ENCODE results near the gene FNTB. TPM values are rescaled to one million over a fixed set of nuclear protein-coding genes. Genes with fewer than 3 reads are reported as not detected.

FNTB gene
- total RNA-seq, 1 experiment from 2014 or later: 12.9 TPM

- DNase-seq (ENCODE audit: low read depth): no peak
- in situ Hi-C loops (cut with HindIII; ENCODE audit: low pct_unique_long_range_greater_than_20kb, low sequenced_read_pairs): no loop called here
Observed at GRCh38 chr14:64971491-64971942, 15.2 kb upstream of the FNTB start.

- in situ Hi-C loops (cut with HindIII; ENCODE audit: low pct_unique_long_range_greater_than_20kb, low sequenced_read_pairs): no loop called here
- no peak for DNase-seq (ENCODE audit: low read depth)
Observed at GRCh38 chr14:64971943-64972791, 14.5 kb upstream of the FNTB start, which contains the start of gene RAB15. Gene RAB15 (minus strand): TSS chr14:64972336. CDS start chr14:64972076, 260 bp downstream.

GRCh38 chr14:64973026-64973442 is 13.7 kb upstream of the FNTB start:
- in situ Hi-C loops (cut with HindIII; ENCODE audit: low pct_unique_long_range_greater_than_20kb, low sequenced_read_pairs): no loop called here
- no peak for DNase-seq (ENCODE audit: low read depth)

GRCh38 chr14:64973826-64974225 is 12.9 kb upstream of the FNTB start:
- no peak for DNase-seq (ENCODE audit: low read depth)
- in situ Hi-C loops (cut with HindIII; ENCODE audit: low pct_unique_long_range_greater_than_20kb, low sequenced_read_pairs): no loop called here

- in situ Hi-C loops (cut with HindIII; ENCODE audit: low pct_unique_long_range_greater_than_20kb, low sequenced_read_pairs): no loop called here
Observed at GRCh38 chr14:64974563-64974962, 12.1 kb upstream of the FNTB start.

GRCh38 chr14:64979336-64980074 is 7.2 kb upstream of the FNTB start:
- no peak for DNase-seq (ENCODE audit: low read depth)
- in situ Hi-C loops (cut with HindIII; ENCODE audit: low pct_unique_long_range_greater_than_20kb, low sequenced_read_pairs): no loop called here

More at GRCh38 chr14:64974563-64974962, 12.1 kb upstream of the FNTB start:
- no peak for DNase-seq (ENCODE audit: low read depth)

- in situ Hi-C loops (cut with HindIII; ENCODE audit: low pct_unique_long_range_greater_than_20kb, low sequenced_read_pairs): no loop called here
- DNase-seq (ENCODE audit: low read depth): peak; percentile 33
Observed at GRCh38 chr14:64983439-64984310, 3.0 kb upstream of the FNTB start.

- in situ Hi-C loops (cut with HindIII; ENCODE audit: low pct_unique_long_range_greater_than_20kb, low sequenced_read_pairs): no loop called here
- DNase-seq (ENCODE audit: low read depth): no peak
Observed at GRCh38 chr14:64987438-64987767, 708 bp downstream of the FNTB start.

GRCh38 chr14:64990296-64990695 is 3.6 kb downstream of the FNTB start:
- in situ Hi-C loops (cut with HindIII; ENCODE audit: low pct_unique_long_range_greater_than_20kb, low sequenced_read_pairs): no loop called here
- no peak for DNase-seq (ENCODE audit: low read depth)

GRCh38 chr14:64990939-64991338 is 4.2 kb downstream of the FNTB start:
- in situ Hi-C loops (cut with HindIII; ENCODE audit: low pct_unique_long_range_greater_than_20kb, low sequenced_read_pairs): no loop called here

GRCh38 chr14:64992328-64992885 is 5.7 kb downstream of the FNTB start:
- no peak for DNase-seq (ENCODE audit: low read depth)
- in situ Hi-C loops (cut with HindIII; ENCODE audit: low pct_unique_long_range_greater_than_20kb, low sequenced_read_pairs): no loop called here

More at GRCh38 chr14:64990939-64991338, 4.2 kb downstream of the FNTB start:
- DNase-seq (ENCODE audit: low read depth): no peak

GRCh38 chr14:64993266-64993930 is 6.7 kb downstream of the FNTB start:
- DNase-seq (ENCODE audit: low read depth): no peak
- in situ Hi-C loops (cut with HindIII; ENCODE audit: low pct_unique_long_range_greater_than_20kb, low sequenced_read_pairs): no loop called here

- in situ Hi-C loops (cut with HindIII; ENCODE audit: low pct_unique_long_range_greater_than_20kb, low sequenced_read_pairs): no loop called here
- no peak for DNase-seq (ENCODE audit: low read depth)
Observed at GRCh38 chr14:64994540-64994939, 7.8 kb downstream of the FNTB start.

- in situ Hi-C loops (cut with HindIII; ENCODE audit: low pct_unique_long_range_greater_than_20kb, low sequenced_read_pairs): no loop called here
Observed at GRCh38 chr14:64995291-64995690, 8.6 kb downstream of the FNTB start.

GRCh38 chr14:64997108-64997794 is 10.6 kb downstream of the FNTB start:
- no peak for DNase-seq (ENCODE audit: low read depth)
- in situ Hi-C loops (cut with HindIII; ENCODE audit: low pct_unique_long_range_greater_than_20kb, low sequenced_read_pairs): no loop called here

More at GRCh38 chr14:64995291-64995690, 8.6 kb downstream of the FNTB start:
- DNase-seq (ENCODE audit: low read depth): no peak

- in situ Hi-C loops (cut with HindIII; ENCODE audit: low pct_unique_long_range_greater_than_20kb, low sequenced_read_pairs): no loop called here
- DNase-seq (ENCODE audit: low read depth): no peak
Observed at GRCh38 chr14:64998455-64998931, 11.8 kb downstream of the FNTB start.
